HL-60/S4 treated with phorbol 12-myristate 13-acetate at 8.2 ng/mL for 4 days and 3 days (cell line): ENCODE measurements around the gene TSKU.

Source experiments
- in situ Hi-C: fragments of 300-500 bp; cut with MboI; formaldehyde crosslinking; loops from 2 replicates; pipeline ENCODE4 v1.15.0; 2022; ENCODE audit warnings: low sequenced_read_pairs

TSKU gene

GRCh38 chr11:76841923-76842452 lies 58.8 kb downstream of the TSKU start:
- in situ Hi-C loops: no loop called here

GRCh38 chr11:76843907-76844306 lies 60.8 kb downstream of the TSKU start:
- in situ Hi-C loops: no loop called here

GRCh38 chr11:76844511-76844910 lies 61.4 kb downstream of the TSKU start:
- in situ Hi-C loops: no loop called here

- in situ Hi-C loops: no loop called here
These were observed 61.9 kb downstream of the TSKU start for GRCh38 chr11:76845069-76845468.

- in situ Hi-C loops: no loop called here
These were observed 63.3 kb downstream of the TSKU start for GRCh38 chr11:76846441-76846840.
